CD4-positive, alpha-beta T cell treated with Interleukin-2 at 100 ng/mL for 4 hours (primary cell): Measurements from ENCODE around the gene OR8S1.
"Not testable (repeated sequence)": the region's sequence is repeated elsewhere in the genome, so short reads cannot be mapped to it uniquely, and the experiment has no call there.

Experiments
- DNase-seq: peaks from one replicate; pipeline ENCODE4 v3.0.0-alpha.2; 2020; ENCODE audit warnings: low spot score

The OR8S1 gene

DNA sequence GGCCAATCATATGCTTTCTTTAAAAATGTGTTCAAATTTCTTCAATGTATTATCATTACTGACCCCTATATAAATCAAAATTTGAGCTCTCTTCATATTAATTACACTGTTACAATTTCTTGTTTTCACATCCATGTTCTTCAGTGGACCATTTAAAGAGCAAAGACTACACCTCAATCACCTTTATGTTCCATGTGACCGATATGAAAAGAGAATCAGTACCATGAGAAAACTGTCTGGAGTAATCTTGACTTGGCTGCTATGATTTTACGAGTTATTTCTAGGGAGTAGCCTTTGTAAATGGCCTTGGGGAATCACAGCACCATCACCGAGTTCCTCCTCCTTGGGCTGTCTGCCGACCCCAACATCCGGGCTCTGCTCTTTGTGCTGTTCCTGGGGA is at the start of gene OR8S1:
Gene OR8S1 (plus strand): TSS at position 301 of the 400 bp plus-strand sequence. CDS start 0 bp downstream, at position 301.
- DNase-seq = no peak

GRCh38 chr12:48482198-48482597 is 43.2 kb upstream of the OR8S1 start, which contains the start of gene C12orf54:
Gene C12orf54, plus strand, starts transcription at chr12:48482498. Its CDS starts 799 bp downstream, at chr12:48483297.
- DNase-seq = no peak

- no peak for DNase-seq
Observed at GRCh38 chr12:48482930-48483329, 42.5 kb upstream of the OR8S1 start.

DNA sequence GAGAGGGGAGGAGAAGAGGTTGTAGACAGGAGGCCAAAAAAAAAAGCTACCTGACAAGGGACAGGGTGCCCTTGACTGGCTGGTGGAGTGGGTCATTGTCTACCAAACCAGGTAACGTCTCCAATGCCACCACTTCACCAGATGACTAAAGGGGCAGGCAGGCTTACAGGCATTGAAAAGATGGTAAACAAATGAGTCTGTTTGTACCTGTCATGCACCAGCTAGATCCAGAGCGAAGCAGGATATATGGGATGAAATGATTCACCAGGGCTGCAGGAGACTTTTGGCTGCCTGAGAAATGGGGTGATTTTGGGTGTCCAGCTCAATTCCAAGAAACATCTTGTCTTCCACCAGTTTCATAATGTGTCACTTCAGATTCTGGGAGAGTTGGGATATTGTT is 39.2 kb upstream of the OR8S1 start:
- DNase-seq = no peak

DNA sequence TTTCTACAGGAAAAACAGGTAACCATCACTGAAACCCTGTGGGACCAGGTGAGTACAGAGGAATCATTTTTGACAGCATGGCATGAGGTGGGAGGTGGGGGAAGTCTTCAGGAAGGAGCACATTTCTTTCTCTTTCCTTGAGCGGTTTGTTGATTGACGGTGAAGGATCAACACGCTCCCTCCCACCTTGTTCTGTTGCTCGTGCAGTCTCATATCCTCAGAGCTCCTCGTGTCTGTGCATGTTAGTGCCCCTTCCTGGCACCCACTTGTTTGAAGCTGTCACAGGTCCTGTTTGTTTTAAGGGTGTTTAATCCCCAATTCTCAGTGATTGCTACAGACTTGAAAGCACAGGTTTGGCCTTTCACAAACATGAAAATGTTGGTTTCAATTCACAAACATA is 38.8 kb upstream of the OR8S1 start:
- DNase-seq = no peak

DNA sequence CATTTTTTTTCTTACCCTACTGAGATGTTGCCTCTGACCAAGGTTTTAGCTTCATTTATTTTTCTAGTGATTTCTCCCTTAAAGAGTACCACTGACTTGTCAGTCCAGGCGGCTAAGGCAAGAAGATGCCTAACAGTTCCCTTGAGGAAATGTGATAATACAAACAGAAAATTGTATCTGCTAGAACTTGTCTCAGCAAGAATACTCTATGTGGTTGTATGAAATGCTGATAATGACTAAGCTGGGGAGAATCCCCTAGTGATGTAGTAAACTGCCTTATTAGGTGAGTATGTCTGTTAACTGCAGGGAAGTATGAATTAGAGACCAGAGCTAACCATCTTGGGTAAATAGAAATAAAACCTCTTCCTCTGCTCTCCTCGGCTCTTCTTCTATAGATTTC is 36.4 kb upstream of the OR8S1 start:
- no peak for DNase-seq

GRCh38 chr12:48489456-48489855 is 36.0 kb upstream of the OR8S1 start:
- not testable (repeated sequence) for DNase-seq

DNA sequence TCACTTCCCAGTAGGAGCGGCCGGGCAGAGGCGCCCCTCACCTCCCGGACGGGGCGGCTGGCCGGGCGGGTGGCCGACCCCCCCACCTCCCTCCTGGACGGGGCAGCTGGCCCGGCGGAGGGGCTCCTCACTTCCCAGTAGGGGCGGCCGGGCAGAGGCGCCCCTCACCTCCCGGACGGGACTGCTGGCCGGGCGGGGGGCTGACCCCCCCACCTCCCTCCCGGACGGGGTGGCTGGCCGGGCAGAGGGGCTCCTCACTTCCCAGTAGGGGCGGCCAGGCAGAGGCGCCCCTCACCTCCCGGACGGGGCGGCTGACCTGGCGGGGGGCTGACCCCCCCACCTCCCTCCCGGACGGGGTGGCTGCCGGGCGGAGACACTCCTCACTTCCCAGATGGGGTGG is 25.2 kb upstream of the OR8S1 start:
- not testable (repeated sequence) for DNase-seq

DNA sequence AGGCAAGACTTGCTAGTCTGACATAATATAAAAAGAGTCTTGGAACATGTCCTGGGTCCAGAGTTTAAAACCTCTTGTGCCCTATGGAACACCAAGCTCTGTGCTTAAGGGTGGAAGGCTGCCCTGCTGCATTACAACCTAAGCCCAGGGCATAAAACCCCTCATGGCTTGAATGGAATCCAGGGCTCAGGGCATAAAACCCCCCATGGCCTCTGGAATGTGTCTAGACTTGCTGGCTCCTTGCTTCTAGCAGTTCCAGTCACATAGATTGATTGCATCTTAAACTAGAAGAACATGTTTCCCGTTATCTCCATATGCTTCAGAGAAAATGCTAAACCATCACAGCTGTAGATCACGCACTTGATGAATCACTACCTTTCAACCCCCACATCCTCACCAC is 18.6 kb upstream of the OR8S1 start:
- DNase-seq = not testable (repeated sequence)

GRCh38 chr12:48508987-48509386 is 16.4 kb upstream of the OR8S1 start:
- DNase-seq = no peak

DNA sequence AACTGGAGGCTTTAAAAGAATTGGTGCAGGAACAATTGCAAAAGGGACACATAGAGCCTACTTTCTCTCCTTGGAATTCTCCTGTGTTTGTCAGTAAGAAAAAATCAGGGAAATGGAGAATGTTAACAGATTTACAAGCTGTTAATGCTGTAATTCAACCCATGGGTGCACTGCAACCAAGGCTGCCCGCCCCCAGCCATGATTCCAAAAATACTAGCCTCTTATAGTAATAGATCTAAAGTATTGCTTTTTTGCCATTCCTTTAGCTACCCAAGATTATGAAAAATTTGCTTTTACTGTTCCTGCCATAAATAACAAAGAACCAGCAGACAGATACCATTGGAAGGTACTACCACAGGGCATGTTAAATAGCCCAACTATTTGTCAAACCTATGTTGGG is 15.3 kb upstream of the OR8S1 start:
- DNase-seq = no peak

- no peak for DNase-seq
Observed at GRCh38 chr12:48512855-48513254, 12.6 kb upstream of the OR8S1 start.

GRCh38 chr12:48514728-48515127 is 10.7 kb upstream of the OR8S1 start:
- no peak for DNase-seq

- not testable (repeated sequence) for DNase-seq
Observed at GRCh38 chr12:48520381-48520780, 5.1 kb upstream of the OR8S1 start.

- DNase-seq = no peak
Observed at GRCh38 chr12:48527891-48528670, 2.6 kb downstream of the OR8S1 start.

DNA sequence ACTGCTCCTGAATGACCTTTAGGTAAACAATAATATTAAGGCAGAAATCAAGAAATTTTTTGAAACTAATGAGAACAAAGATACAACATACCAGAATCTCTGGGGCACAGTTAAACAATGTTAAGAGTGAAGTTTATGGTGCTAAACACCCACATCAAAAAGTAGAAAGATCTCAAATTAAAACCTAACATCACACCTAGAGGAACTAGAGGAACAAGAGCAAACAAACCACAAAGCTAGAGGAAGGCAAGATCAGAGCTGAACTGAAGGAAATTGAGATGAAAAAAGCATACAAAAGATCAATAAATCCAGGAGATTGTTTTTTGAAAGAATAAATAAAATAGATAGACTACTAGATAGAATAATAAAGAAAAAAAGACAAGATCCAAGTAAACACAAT is 7.2 kb downstream of the OR8S1 start:
- DNase-seq = no peak

DNA sequence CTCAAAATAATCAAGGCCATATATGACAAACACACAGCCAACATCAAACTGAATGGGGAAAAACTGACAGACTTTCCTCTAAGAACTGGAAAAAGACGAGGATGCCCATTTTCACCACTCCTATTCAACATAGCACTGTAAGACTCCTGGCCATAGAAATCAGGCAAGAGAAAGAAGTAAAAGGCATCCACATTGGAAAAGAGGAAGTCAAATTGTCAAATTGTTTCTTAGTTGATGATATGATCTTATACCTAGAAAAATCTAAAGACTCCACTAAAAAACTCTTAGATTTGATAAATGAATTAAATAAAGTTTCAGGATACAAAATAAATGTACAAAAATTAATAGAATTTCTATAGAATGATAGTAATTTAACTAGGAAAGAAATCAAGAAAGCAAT is 11.2 kb downstream of the OR8S1 start:
- no peak for DNase-seq

GRCh38 chr12:48542300-48542928 is 17.0 kb downstream of the OR8S1 start:
- peak; percentile 41 for DNase-seq

DNA sequence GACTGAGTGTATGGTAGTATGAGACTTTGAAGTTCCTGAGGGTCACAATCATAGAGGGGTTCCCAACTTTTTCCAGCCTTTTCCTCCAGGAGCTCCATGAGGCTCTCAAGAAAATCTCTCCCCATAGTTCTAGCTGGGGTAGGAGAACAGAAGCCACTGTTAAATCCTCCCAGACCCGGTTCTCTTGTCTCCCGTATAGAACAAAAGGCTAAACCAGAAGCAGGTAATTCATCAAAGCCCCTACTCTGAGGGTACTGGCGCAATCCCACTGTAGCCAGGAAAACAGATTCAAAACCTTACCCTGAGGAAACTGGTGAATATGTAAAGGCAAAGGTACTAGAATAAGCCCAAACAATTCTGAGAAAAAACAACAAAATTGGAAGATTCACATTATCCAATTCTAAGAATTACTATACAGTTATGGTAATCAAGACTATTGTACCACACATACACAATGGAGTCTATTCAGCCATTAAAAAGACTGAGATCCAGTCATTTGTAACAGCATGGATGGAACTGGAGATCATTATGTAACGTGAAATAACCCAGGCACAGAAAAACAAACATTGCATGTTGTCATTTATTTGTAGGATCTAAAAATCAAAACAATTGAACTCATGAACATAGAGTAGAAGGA is 20.5 kb downstream of the OR8S1 start:
- no peak for DNase-seq

DNA sequence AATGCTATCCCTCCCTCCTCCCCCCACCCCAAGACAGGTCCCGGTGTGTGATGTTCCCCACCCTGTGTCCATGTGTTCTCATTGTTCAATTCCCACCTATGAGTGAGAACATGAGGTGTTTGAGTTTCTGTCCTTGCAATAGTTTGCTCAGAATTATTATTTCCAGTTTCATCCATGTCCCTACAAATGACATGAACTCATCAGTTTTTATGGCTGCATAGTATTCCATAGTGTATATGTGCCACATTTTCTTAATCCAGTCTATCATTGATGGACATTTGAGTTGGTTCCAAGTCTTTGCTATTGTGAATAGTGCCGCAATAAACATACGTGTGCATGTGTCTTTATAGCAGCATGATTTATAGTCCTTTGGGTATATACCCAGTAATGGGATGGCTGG is 21.6 kb downstream of the OR8S1 start:
- not testable (repeated sequence) for DNase-seq

DNA sequence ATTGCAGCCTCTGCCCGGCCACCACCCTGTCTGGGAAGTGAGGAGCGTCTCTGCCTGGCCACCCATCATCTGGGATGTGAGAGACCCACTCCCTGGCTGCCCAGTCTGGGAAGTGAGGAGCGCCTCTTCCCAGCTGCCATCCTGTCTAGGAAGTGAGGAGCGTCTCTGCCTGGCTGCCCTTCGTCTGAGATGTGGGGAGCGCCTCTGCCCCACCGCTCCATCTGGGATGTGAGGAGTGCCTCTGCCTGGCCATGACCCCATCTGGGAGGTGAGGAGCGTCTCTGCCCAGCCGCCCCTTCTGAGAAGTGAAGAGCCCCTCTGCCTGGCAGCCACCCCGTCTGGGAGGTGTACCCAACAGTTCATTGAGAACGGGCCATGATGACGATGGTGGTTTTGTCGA is 26.2 kb downstream of the OR8S1 start:
- not testable (repeated sequence) for DNase-seq

DNA sequence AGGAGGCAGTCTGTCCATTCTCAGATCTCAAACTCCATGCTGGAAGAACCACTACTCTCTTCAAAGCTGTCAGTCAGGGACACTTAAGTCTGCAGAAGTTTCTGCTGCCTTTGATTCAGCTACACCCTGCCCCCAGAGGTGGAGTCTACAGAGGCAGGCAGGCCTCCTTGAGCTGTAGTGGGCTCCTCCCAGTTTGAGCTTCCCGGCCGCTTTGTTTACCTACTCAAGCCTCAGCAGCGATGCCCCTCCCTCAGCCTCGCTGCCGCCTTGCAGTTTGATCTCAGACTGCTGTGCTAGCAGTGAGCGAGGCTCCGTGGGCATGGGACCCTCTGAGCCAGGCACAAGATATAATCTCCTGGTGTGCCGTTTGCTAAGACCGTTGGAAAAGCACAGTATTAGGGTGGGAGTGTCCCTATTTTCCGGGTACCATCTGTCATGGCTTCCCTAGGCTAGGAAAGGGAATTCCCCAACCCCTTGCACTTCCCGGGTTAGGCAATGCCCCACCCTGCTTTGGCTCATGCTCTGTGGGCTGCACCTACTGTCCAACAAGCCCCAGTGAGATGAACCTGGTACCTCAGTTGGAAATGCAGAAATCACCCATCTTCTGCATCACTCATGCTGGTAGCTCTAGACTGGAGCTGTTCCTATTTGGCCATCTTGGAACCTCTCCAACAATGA is 28.4 kb downstream of the OR8S1 start:
- DNase-seq = peak; percentile 10

DNA sequence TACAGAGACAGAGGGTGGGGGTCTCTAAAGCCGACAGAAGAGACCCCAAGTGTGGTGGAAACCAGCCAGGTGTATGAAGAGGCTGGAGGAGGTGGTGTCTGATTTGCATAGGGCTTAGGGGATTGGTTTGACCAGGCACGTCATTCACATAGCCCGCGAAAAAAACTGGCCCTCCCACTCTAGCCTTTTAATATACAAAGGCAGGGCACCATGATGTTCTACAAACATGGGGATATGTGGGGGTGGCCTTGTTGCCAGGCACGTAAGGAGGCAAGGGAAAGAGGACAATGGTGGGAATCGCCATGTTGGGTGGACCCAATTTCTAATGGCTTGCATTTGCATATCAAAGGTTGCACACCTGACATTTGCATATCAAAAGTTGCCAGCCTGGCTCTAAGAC is 31.2 kb downstream of the OR8S1 start:
- DNase-seq = no peak
